HEK293 (cell line): ENCODE measurements around the gene ADAMTS4.

Source experiments
- CTCF ChIA-PET: fragments of 350-600 bp; formaldehyde crosslinking; extraction: SDS; loops from one replicate; lab custom pipeline; 2021; ENCODE audit warnings: antibody characterized with exemption; lab: Yijun Ruan, JAX
- POLR2A ChIA-PET: fragments of 300-600 bp; formaldehyde crosslinking; extraction: SDS; loops from one replicate; lab custom pipeline; 2020; ENCODE audit warnings: antibody characterized with exemption, inconsistent platforms; lab: Yijun Ruan, JAX
- H3K27ac ChIP-seq: fragments of 200-500 bp; sonication (Bioruptor generic); 2 replicates; pipeline ENCODE4 v1.5.1; 2014; ENCODE audit warnings: low read depth, low read length, control low read depth, inconsistent platforms; ENCODE audit errors: extremely low read depth
- H3K36me3 ChIP-seq, 2 experiments: fragments of 200-500 bp in 1 of 2; sonication (Bioruptor generic) in 1 of 2; 1 replicate in 1 of 2; 2 replicates in 1 of 2; pipeline ENCODE4 v1.5.1; 2014 to 2017; ENCODE audit warnings: inconsistent platforms in 2 of 2, low read length in 2 of 2; ENCODE audit not compliant: control insufficient read depth in 2 of 2, insufficient read depth in 1 of 2
- H3K4me1 ChIP-seq: fragments of 200-500 bp; sonication (Bioruptor generic); 2 replicates; pipeline ENCODE4 v1.5.1; 2014; ENCODE audit warnings: mild to moderate bottlenecking, low read length, inconsistent platforms; ENCODE audit not compliant: control insufficient read depth, insufficient read depth
- H3K4me3 ChIP-seq: 2 replicates; pipeline ENCODE4 v1.5.1; 2011; ENCODE audit warnings: low read depth, mild to moderate bottlenecking, control low read depth, low read length, moderate library complexity
- H3K9me3 ChIP-seq: fragments of 200-500 bp; sonication (Bioruptor generic); 2 replicates; pipeline ENCODE4 v1.5.1; 2014; ENCODE audit warnings: low read depth, low read length, inconsistent platforms; ENCODE audit not compliant: control insufficient read depth, insufficient read depth
- GLI4 ChIP-seq: fragments of 450-650 bp; formaldehyde crosslinking; IDR thresholded peaks from 2 replicates; pipeline ENCODE4 v1.5.1; 2016; ENCODE audit warnings: missing biosample characterization, missing genetic modification characterization
- GLIS1 ChIP-seq: fragments of 450-650 bp; formaldehyde crosslinking; IDR thresholded peaks from 2 replicates; pipeline ENCODE4 v1.5.1; 2016; ENCODE audit warnings: missing biosample characterization, missing genetic modification characterization
- ZBTB10 ChIP-seq: fragments of 450-650 bp; formaldehyde crosslinking; IDR thresholded peaks from 2 replicates; pipeline ENCODE4 v1.5.1; 2016; ENCODE audit warnings: missing biosample characterization, missing genetic modification characterization
- ZBTB21 ChIP-seq: fragments of 450-650 bp; formaldehyde crosslinking; IDR thresholded peaks from 2 replicates; pipeline ENCODE4 v1.5.1; 2017; ENCODE audit warnings: missing biosample characterization, missing genetic modification characterization
- ZNF211 ChIP-seq: fragments of 450-650 bp; formaldehyde crosslinking; IDR thresholded peaks from 2 replicates; pipeline ENCODE4 v1.5.1; 2016; ENCODE audit warnings: low read depth, missing biosample characterization, missing genetic modification characterization
- ZNF561 ChIP-seq: fragments of 450-650 bp; IDR thresholded peaks from 2 replicates; pipeline ENCODE4 v1.5.1; 2018; ENCODE audit warnings: missing biosample characterization, missing genetic modification characterization, borderline replicate concordance
- ZNF623 ChIP-seq: fragments of 450-650 bp; formaldehyde crosslinking; IDR thresholded peaks from 2 replicates; pipeline ENCODE4 v1.5.1; 2016; ENCODE audit warnings: missing biosample characterization, missing genetic modification characterization
- ZNF645 ChIP-seq: fragments of 450-650 bp; formaldehyde crosslinking; IDR thresholded peaks from 2 replicates; pipeline ENCODE4; 2016; ENCODE audit warnings: missing biosample characterization, missing genetic modification characterization
- ZNF692 ChIP-seq: fragments of 450-650 bp; formaldehyde crosslinking; IDR thresholded peaks from 2 replicates; pipeline ENCODE4 v1.5.1; 2016; ENCODE audit warnings: missing biosample characterization, missing genetic modification characterization
- ZNF701 ChIP-seq: fragments of 450-650 bp; formaldehyde crosslinking; IDR thresholded peaks from 2 replicates; pipeline ENCODE4 v1.5.1; 2016; ENCODE audit warnings: missing biosample characterization, missing genetic modification characterization
- ZNF791 ChIP-seq: fragments of 450-650 bp; formaldehyde crosslinking; IDR thresholded peaks from 2 replicates; pipeline ENCODE4 v1.5.1; 2016; ENCODE audit warnings: missing biosample characterization, missing genetic modification characterization
- ZNF830 ChIP-seq: fragments of 450-650 bp; IDR thresholded peaks from 2 replicates; pipeline ENCODE4 v1.5.0; 2018; ENCODE audit warnings: missing biosample characterization, missing genetic modification characterization, low read depth, mild to moderate bottlenecking, moderate library complexity
- ZNF837 ChIP-seq: fragments of 450-650 bp; formaldehyde crosslinking; IDR thresholded peaks from 2 replicates; pipeline ENCODE4 v1.5.1; 2016; ENCODE audit warnings: missing biosample characterization, missing genetic modification characterization
- TF ChIP-seq, protein P1 (sequence below): fragments of 450-650 bp; formaldehyde crosslinking; IDR thresholded peaks from 2 replicates; pipeline ENCODE4 v1.5.1; 2016; ENCODE audit warnings: missing biosample characterization, missing genetic modification characterization
- TF ChIP-seq, protein P2 (sequence below): fragments of 450-650 bp; formaldehyde crosslinking; IDR thresholded peaks from 2 replicates; pipeline ENCODE4 v1.5.1; 2016; ENCODE audit warnings: missing biosample characterization, missing genetic modification characterization, borderline replicate concordance
- TF ChIP-seq, protein P3 (sequence below): fragments of 450-650 bp; formaldehyde crosslinking; optimal IDR thresholded peaks from 2 replicates; pipeline ENCODE3; 2016; ENCODE audit warnings: missing biosample characterization, mild to moderate bottlenecking, missing genetic modification characterization

ADAMTS4 gene

GRCh38 chr1:161173711-161174110 is 25.1 kb downstream of the ADAMTS4 start:
- H3K27ac ChIP-seq: no peak overlapping the region
- peaks cover 16 to 72% of the 10 kb centered on the region in 2 experiments; a peak in 2 of 3 replicates for H3K36me3 ChIP-seq
- H3K4me1 ChIP-seq: no peaks in the 10 kb centered on the region
- ChIA-PET POLR2A (interaction anchor here (2.1 kb wide), 1 partner anchor 12 kb away, joined by 5 read pairs; no protein-coding TSS in a partner anchor), CTCF (interaction anchor here (1.1 kb wide), 1 partner anchor 117 kb away, joined by 3 read pairs; no protein-coding TSS in a partner anchor)
- H3K4me3 ChIP-seq: no peak overlapping the region
- TF ChIP-seq ZNF701 (no peak), ZNF837 (tag by site-specific recombination) (no peak), ZBTB21 (no peak), ZNF211 (tag by site-specific recombination) (no peak), ZNF830 (tag by site-specific recombination) (no peak), GLI4 (tag by site-specific recombination) (no peak), ZNF791 (no peak), ZNF645 (no peak), ZNF561 (tag by site-specific recombination) (no peak)
- TF ChIP-seq, protein P1, sequence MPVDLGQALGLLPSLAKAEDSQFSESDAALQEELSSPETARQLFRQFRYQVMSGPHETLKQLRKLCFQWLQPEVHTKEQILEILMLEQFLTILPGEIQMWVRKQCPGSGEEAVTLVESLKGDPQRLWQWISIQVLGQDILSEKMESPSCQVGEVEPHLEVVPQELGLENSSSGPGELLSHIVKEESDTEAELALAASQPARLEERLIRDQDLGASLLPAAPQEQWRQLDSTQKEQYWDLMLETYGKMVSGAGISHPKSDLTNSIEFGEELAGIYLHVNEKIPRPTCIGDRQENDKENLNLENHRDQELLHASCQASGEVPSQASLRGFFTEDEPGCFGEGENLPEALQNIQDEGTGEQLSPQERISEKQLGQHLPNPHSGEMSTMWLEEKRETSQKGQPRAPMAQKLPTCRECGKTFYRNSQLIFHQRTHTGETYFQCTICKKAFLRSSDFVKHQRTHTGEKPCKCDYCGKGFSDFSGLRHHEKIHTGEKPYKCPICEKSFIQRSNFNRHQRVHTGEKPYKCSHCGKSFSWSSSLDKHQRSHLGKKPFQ (tag by site-specific recombination): no peak
- TF ChIP-seq, protein P2, sequence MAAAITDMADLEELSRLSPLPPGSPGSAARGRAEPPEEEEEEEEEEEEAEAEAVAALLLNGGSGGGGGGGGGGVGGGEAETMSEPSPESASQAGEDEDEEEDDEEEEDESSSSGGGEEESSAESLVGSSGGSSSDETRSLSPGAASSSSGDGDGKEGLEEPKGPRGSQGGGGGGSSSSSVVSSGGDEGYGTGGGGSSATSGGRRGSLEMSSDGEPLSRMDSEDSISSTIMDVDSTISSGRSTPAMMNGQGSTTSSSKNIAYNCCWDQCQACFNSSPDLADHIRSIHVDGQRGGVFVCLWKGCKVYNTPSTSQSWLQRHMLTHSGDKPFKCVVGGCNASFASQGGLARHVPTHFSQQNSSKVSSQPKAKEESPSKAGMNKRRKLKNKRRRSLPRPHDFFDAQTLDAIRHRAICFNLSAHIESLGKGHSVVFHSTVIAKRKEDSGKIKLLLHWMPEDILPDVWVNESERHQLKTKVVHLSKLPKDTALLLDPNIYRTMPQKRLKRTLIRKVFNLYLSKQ (tag by site-specific recombination): no peak
- no peaks in the 10 kb centered on the region for H3K9me3 ChIP-seq

- CTCF ChIA-PET: interaction anchor here (1.1 kb wide), 1 partner anchor 118 kb away, joined by 3 read pairs; no protein-coding TSS in a partner anchor
- H3K36me3 ChIP-seq: peaks cover 16 to 81% of the 10 kb centered on the region in 2 experiments; a peak in 2 of 3 replicates
- no peak overlapping the region for H3K27ac ChIP-seq
- H3K4me3 ChIP-seq: no peak overlapping the region
- no peak for TF ChIP-seq GLIS1
- TF ChIP-seq ZBTB10 (tag by site-specific recombination): no peak
- TF ChIP-seq, protein P2 (tag by site-specific recombination): no peak
- no peak for TF ChIP-seq ZNF623
- TF ChIP-seq ZNF692 (tag by site-specific recombination): no peak
- TF ChIP-seq, protein P3, sequence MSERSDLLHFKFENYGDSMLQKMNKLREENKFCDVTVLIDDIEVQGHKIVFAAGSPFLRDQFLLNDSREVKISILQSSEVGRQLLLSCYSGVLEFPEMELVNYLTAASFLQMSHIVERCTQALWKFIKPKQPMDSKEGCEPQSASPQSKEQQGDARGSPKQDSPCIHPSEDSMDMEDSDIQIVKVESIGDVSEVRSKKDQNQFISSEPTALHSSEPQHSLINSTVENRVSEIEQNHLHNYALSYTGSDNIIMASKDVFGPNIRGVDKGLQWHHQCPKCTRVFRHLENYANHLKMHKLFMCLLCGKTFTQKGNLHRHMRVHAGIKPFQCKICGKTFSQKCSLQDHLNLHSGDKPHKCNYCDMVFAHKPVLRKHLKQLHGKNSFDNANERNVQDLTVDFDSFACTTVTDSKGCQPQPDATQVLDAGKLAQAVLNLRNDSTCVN (tag by site-specific recombination): no peak
- no peaks in the 10 kb centered on the region for H3K4me1 ChIP-seq
- POLR2A ChIA-PET: interaction anchor here (2.1 kb wide), 1 partner anchor 11 kb away, joined by 5 read pairs; no protein-coding TSS in a partner anchor
- H3K9me3 ChIP-seq: no peaks in the 10 kb centered on the region
Observed at GRCh38 chr1:161172776-161173376, 26.0 kb downstream of the ADAMTS4 start.
